Right forelimb (tissue), 1 donor: ENCODE results near the gene KAT2B.
"Not testable (repeated sequence)": the region's sequence is repeated elsewhere in the genome, so short reads cannot be mapped to it uniquely, and the experiment has no call there.

ENCODE experiments used
- DNase-seq: peaks from one replicate; pipeline ENCODE4 v3.0.0-alpha.2; 2018

KAT2B gene

GRCh38 chr3:20039765-20040547, at the start of gene KAT2B:
TSS of gene KAT2B (plus strand) at chr3:20040446. CDS start at chr3:20040478, 32 bp downstream.
- peak; percentile 85 for DNase-seq

DNA sequence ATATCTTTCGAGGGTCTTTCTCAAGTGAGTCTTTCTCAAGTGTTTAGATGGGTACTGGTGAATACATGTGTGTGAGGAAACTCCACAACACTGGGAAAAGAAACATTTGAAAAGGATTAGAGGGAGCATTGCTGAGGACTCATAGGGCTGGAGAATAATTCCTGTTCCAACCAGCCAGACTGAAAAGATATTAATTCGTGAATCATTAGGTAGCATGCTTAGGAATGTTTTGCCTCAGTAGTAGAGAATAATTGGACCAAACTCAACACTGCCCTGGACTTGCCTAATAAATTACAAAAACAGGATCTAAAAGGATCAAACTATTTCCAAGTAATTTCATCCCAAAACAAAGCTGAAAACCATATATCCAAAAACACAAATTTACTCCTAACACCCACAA, 45.5 kb upstream of the KAT2B start:
- DNase-seq = no peak

DNA sequence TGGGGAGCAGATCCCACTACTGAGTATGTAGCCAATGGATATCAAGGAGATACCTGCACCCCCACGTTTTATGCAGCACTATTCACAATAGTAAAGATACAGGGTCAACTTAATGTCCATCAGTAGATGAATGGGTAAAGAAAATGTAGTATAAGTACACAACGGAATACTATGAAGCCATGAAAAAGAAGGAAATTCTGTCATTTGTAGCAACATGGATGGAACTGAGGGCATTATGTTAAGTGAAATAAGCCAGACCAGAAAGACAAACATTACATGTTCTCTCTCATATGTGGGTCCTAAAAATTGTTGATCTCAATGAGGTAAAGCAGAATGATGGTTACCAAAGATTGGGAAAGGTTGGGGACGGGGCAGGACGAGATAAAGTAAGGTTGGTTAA, 42.7 kb upstream of the KAT2B start:
- no peak for DNase-seq

DNA sequence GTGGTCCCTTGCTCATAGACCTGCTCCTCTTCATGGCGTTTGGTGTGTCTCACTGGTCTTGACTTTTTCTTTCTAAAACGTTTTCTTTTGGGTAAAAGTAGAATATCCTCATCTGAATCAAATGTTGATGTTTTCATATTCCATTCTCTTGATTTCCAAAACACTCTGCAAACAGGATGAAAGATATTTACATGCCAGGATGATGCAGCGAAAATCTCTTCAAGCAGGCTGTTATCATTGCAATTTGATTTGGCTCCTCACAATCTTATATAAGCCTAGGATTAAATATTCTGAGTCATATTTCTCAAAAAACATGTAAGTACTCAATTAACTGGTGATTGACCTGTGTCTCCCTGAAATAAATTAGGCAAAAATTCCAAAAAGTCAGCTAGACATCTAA, 38.3 kb upstream of the KAT2B start:
- no peak for DNase-seq

DNA sequence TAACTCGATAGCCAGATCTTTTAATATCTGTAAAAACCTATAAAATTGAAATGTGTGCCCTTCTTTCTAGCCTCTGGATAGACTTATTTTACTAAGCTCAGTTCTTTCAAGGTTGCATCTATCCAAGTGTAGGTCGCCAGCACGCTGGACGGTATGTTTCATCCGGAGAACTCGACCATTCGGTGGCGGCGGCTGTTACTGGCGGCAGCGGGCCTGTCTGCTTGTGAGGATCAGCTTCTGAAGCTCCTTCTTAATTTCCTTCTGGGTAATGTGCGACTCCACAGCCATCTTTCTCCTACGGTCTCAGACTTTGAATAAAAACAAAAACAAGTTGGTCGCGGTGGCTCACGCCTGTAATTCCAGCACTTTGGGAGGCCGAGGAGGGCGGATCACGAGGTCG, 32.3 kb upstream of the KAT2B start:
- no peak for DNase-seq

- DNase-seq = no peak
These were observed 31.6 kb upstream of the KAT2B start for GRCh38 chr3:20008646-20009045.

DNA sequence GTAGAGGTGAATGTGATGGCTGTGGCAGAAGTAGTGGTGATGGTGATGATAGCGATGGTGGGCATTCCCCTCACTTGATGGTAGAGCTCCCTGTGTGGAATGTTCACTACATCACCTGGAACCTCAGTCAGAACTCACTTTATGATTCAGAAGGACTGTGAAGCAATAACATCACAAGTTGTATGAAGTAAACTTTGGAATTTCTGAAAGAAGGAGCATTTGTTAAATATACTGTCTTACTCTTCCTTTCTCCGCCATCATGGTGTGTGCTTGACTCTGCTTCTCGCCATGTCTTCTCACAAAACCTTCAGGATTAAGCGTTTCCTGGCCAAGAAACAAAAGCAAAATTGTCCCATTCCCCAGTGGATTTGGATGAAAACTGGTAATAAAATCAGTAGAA, 28.1 kb upstream of the KAT2B start, which contains the start of gene PP2D1:
Gene PP2D1, minus strand, starts transcription at position 101 of the 400 bp plus-strand sequence. CDS start 192 bp downstream, outside the sequence.
- no peak for DNase-seq

DNA sequence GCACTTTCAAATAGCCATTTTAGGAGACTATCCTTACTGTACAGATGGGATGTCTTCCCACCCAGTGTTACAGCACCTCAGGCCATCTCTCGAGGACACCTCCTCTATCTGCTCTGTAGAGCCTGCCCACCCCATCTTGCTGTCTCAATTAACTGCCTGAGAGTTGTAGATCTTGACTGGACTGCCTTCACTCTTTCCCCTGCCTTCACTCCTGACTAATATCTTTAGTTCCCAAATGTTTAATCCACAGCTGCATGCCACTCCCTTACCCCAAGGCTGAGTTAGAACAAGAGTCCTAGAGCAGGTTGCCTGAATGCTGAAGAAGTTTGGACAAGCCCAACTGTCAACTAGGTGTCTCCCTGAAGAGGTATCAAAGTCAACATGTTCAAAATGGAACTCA, 26.9 kb upstream of the KAT2B start:
- no peak for DNase-seq

- no peak for DNase-seq
These were observed 24.7 kb upstream of the KAT2B start for GRCh38 chr3:20015525-20015924.

- not testable (repeated sequence) for DNase-seq
These were observed 24.2 kb upstream of the KAT2B start for GRCh38 chr3:20016076-20016475.

DNA sequence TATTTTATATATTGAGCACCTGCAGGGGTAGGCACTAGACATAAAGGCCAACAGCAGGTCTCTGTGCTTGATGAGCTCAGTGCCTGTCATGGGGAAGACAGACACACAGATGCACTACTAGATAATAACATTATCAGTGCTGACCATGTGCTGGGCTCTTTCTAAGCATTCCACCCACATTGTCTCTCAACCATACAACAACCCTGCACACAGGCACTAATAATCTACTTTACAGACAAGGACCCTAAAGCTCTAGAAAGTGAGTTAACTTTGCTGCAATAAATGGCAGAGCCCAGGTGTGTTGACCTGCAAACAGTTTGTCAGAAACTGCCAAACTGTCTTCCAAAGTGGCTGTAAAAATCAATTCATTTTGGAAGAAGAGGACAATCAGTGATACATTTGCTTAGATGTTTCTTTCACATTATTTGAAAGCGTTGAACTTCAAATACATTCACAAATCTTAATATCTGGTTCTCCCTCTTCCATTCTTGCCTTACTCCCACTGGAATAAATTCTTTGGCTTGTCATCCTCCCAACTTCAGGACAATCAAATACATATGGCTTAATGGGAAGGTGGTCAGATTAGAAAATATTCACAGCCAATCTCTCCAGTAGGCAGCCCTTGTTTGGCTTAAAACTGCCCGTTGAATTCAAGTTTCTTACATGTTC, 17.2 kb upstream of the KAT2B start:
- DNase-seq = no peak

GRCh38 chr3:20023623-20024405, 16.4 kb upstream of the KAT2B start:
- DNase-seq = no peak

DNA sequence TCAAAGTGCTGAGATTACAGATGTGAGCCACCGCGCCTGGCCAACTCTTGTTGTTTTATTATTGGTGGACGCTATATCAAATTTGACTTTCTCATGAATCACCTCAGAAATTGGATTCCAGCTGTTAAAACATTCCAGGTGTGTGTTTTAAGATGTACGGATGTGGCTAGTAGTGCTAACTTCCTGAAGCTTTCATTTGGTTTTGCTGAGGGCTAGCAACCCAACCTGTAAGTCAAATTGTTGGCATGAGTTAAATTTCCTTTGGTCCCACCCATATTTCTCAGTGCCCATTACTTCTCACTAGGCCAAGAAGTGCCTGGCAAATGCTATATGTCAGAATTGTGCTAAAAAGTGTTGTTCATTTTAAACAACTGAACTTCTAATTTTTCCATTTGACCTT, 13.1 kb upstream of the KAT2B start:
- no peak for DNase-seq

DNA sequence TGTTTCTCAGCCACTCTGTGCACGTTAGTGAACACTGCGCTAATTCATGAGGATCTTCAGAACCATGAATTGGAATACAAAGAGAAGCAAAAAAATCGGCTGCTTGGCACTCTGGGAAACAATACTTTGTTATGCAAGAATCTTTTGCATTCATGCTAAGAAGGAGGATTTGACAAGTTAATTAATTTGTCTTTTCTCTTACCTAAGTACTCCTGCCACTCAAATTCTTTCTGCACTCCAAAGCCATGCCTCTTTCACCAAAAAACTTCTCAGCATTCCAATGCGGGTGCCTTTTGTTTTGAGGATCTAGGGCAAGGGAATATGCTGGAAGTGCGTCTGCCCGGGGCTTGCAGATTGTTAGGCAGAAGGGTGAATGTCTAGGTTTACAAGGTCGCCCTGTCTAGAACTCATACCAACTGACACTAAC, 11.3 kb upstream of the KAT2B start:
- DNase-seq = no peak

- DNase-seq = not testable (repeated sequence)
These were observed 8.3 kb upstream of the KAT2B start for GRCh38 chr3:20031939-20032338.

GRCh38 chr3:20035019-20035418, 5.2 kb upstream of the KAT2B start:
- no peak for DNase-seq

- DNase-seq = no peak
These were observed 2.8 kb upstream of the KAT2B start for GRCh38 chr3:20037255-20037996.

GRCh38 chr3:20038699-20039465, 1.4 kb upstream of the KAT2B start:
- no peak for DNase-seq

DNA sequence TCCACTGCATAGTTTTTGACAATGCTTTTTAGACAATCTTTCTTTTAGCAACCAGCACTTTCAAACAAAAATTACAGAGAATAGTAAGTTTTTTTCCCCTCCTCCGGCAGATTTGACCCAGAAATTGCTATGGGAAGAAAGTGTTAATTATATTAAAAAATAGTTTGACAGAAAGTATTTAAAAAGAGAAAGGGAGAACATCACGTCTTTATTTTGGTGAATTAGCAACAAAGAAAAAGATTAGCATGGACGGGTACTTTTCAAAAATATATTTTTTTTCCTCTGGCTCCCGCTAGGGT, 831 bp upstream of the KAT2B start:
- no peak for DNase-seq

DNA sequence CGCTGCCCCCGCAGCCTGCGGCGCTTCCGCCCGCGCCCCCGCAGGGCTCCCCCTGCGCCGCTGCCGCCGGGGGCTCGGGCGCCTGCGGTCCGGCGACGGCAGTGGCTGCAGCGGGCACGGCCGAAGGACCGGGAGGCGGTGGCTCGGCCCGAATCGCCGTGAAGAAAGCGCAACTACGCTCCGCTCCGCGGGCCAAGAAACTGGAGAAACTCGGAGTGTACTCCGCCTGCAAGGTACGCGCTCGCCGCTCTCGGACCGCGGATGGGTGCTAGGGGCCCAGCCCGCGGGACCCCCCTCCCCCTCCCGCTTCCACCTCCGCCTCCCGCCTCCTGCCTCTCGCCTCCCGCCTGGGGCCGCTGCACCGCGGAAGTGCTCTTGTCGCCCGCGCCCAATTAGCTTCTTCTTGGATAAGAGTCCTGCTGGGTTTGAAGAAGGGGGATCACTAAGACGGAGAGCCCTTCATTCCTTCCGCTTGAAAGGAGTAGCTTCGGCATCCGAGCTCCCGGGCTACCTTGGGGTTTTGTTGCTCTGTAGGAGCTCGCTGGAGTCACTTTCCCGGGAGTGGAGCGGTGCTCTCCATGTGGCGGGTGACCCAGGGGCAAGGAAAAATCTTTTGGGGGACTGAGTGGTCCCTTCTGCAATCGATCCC, 426 bp downstream of the KAT2B start:
- DNase-seq = peak; percentile 83

- peak; percentile 89 for DNase-seq
These were observed 1.0 kb downstream of the KAT2B start for GRCh38 chr3:20041197-20041780.
